Measurements from ENCODE around the gene FAM72D. TPM values are rescaled to one million over a fixed set of nuclear protein-coding genes. Genes with fewer than 3 reads are reported as not detected.
"Not testable (repeated sequence)": the region's sequence is repeated elsewhere in the genome, so short reads cannot be mapped to it uniquely, and the experiment has no call there.

The FAM72D gene
- total RNA-seq, 1 experiment from 2014 or later: 10.7 TPM

DNA sequence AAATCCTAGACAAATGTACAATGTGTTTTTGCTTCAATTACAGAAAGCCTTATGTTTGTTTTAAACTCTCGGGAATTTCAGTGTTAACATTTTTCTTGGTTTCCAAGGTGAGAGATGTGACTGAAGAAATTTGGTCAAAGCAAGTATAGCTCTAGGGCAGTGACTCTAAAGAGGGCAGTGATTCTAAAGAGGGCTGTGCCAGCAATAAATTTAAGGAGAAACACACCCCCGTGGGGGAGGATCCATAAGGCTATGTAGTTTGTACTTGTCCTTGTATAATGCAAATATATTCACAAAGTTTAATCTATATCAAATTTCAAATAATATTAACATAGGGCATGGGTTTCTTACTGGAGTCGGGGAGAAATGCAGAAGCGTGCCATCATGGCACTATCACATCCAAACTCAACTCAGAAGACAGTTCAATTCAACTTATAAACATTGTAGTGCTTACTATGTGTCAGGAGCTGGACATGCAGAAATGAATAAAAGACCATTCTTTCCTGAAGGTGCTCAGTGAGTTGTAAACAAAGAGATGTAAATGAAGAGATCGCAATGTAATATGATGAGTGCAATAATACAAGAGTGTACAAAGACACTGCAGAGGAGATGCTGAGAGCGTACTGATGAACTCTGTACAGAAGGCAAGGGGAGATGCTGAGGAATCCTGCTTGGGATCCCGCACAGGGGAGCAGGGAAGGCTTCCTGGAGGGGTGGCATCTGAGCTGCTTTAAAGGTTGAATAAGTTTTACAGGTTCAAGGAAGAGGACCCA is 13.1 kb upstream of the FAM72D start:
- H4K20me1 ChIP-seq (ENCODE audit: low read length); H3K4me1 ChIP-seq (ENCODE audit: insufficient read depth, low read length); H3K9me3 ChIP-seq (ENCODE audit: low read length); H3K9me2 ChIP-seq (replicated peaks; ENCODE audit: low read length); CTCF ChIA-PET; H2AFZ ChIP-seq (ENCODE audit: low read length); BruUV-seq (replicated peaks); H3K4me2 ChIP-seq (ENCODE audit: low read length); intact Hi-C loops (cut with micrococcal nuclease); ATAC-seq; DNase-seq; H3K36me3 ChIP-seq (ENCODE audit: low read depth, low read length); POLR2A ChIA-PET (ENCODE audit: unreplicated experiment); H3K79me2 ChIP-seq (ENCODE audit: low read length); H3K27me3 ChIP-seq (ENCODE audit: low read length); H3K9ac ChIP-seq (ENCODE audit: low read length); H3K27ac ChIP-seq (ENCODE audit: low read length); H3F3A ChIP-seq (ENCODE audit: low read length, unreplicated experiment); H3K4me3 ChIP-seq (ENCODE audit: low read length): not testable (repeated sequence)

GRCh38 chr1:145093517-145094149 is 2.1 kb upstream of the FAM72D start:
- H3K9ac ChIP-seq (ENCODE audit: low read length); H3K9me2 ChIP-seq (replicated peaks; ENCODE audit: low read length); H4K20me1 ChIP-seq (ENCODE audit: low read length); H3K27ac ChIP-seq (ENCODE audit: low read length); H3K4me1 ChIP-seq (ENCODE audit: insufficient read depth, low read length); H3K27me3 ChIP-seq (ENCODE audit: low read length); intact Hi-C loops (cut with micrococcal nuclease); POLR2A ChIA-PET (ENCODE audit: unreplicated experiment); H3K36me3 ChIP-seq (ENCODE audit: low read depth, low read length); ATAC-seq; H2AFZ ChIP-seq (ENCODE audit: low read length); BruUV-seq (replicated peaks); CTCF ChIA-PET; H3F3A ChIP-seq (ENCODE audit: low read length, unreplicated experiment); H3K79me2 ChIP-seq (ENCODE audit: low read length); H3K9me3 ChIP-seq (ENCODE audit: low read length): not testable (repeated sequence)
- DNase-seq: peak; percentile 10
- Histone ChIP-seq H3K4me2 (ENCODE audit: low read length) (peak overlapping the region; percentile 56), H3K4me3 (ENCODE audit: low read length) (peak overlapping the region; percentile 60)

DNA sequence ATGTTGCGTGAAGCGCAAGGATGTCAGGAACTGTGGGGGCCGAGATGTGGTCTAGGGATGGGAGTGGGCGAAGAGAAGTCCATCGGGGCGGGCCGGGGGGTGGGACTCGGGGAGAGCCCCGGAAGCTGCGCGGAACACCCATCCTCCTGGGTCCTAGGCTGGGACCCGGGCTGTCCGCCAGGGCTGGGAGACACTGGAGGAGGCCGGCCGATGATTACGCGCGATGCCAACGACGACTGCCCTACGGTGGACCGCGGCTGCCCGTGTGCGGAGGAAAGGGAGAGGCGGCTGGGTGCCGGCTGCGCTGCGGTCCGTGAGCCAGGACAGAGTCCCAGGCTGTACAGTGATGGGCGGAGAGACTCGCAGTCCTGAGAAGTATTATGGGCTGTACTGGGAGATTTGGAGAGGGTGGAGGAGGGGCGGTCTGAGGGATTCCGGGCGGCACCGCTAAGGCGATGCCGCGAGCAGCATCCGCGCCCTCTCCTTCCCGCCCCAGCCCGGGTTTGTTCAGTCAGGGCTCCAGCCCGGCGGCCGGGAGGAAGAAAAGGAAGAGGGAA is 1.0 kb upstream of the FAM72D start:
- H3F3A ChIP-seq (ENCODE audit: low read length, unreplicated experiment); H4K20me1 ChIP-seq (ENCODE audit: low read length); H2AFZ ChIP-seq (ENCODE audit: low read length); H3K9me2 ChIP-seq (replicated peaks; ENCODE audit: low read length); H3K27me3 ChIP-seq (ENCODE audit: low read length); H3K27ac ChIP-seq (ENCODE audit: low read length); H3K9me3 ChIP-seq (ENCODE audit: low read length); H3K36me3 ChIP-seq (ENCODE audit: low read depth, low read length); H3K4me1 ChIP-seq (ENCODE audit: insufficient read depth, low read length); H3K9ac ChIP-seq (ENCODE audit: low read length); DNase-seq; H3K4me2 ChIP-seq (ENCODE audit: low read length); H3K79me2 ChIP-seq (ENCODE audit: low read length); POLR2A ChIA-PET (ENCODE audit: unreplicated experiment); intact Hi-C loops (cut with micrococcal nuclease); CTCF ChIA-PET: not testable (repeated sequence)
- peak overlapping the region; percentile 50; the same call in 1 of the 2 replicates for H3K4me3 ChIP-seq (ENCODE audit: low read length)
- ATAC-seq: peak; percentile 36
- BruUV-seq (replicated peaks): TSS peak; percentile 62

DNA sequence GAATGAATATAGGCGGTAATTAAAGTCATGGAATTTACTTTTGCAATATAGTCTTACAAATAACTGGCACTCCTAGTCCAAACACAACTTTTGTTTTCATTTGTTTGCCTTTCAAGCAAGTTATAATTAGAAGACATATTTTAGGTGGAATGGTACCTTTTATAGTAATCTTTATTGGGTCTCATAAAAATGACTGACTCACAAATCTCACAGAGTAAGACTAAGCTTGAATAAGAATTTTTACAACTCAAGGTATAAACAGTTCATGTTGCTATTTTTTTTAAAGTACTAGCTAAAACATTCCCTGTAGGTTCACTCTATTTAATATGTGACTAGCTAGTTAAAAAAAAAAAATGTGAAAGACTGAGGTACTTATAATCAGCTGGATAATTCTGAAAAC is 6.0 kb downstream of the FAM72D start:
- H3K79me2 ChIP-seq (ENCODE audit: low read length); H3K4me1 ChIP-seq (ENCODE audit: insufficient read depth, low read length); BruUV-seq (replicated peaks); H3K27ac ChIP-seq (ENCODE audit: low read length); H3F3A ChIP-seq (ENCODE audit: low read length, unreplicated experiment); H3K4me3 ChIP-seq (ENCODE audit: low read length); H3K4me2 ChIP-seq (ENCODE audit: low read length); H2AFZ ChIP-seq (ENCODE audit: low read length); H3K9ac ChIP-seq (ENCODE audit: low read length); H3K27me3 ChIP-seq (ENCODE audit: low read length); DNase-seq; H3K9me2 ChIP-seq (replicated peaks; ENCODE audit: low read length); H3K36me3 ChIP-seq (ENCODE audit: low read depth, low read length); H3K9me3 ChIP-seq (ENCODE audit: low read length); H4K20me1 ChIP-seq (ENCODE audit: low read length); intact Hi-C loops (cut with micrococcal nuclease); POLR2A ChIA-PET (ENCODE audit: unreplicated experiment); CTCF ChIA-PET: not testable (repeated sequence)
- ATAC-seq: peak; percentile 92

DNA sequence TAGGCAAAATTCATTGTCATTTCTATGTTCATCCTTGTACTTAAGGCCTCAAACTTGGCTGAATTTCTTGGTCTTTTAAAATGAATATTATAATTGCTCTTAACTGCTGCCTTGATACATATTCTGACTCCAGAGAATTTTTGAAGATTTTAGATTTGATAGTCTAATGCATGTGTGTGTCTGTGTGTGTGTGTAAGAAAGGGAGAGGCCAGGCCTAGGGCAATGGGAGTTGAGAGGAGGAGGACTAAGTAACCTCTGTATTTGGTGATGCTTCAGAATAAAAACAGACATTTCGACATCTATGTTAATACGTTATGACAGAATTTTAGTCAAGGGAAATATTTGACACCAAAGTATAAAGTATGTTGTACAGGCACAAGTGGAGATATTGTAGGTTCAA is 7.5 kb downstream of the FAM72D start:
- DNase-seq; POLR2A ChIA-PET (ENCODE audit: unreplicated experiment); H3F3A ChIP-seq (ENCODE audit: low read length, unreplicated experiment); BruUV-seq (replicated peaks); intact Hi-C loops (cut with micrococcal nuclease); H3K4me3 ChIP-seq (ENCODE audit: low read length); H2AFZ ChIP-seq (ENCODE audit: low read length); H3K9me3 ChIP-seq (ENCODE audit: low read length); H3K27me3 ChIP-seq (ENCODE audit: low read length); H3K36me3 ChIP-seq (ENCODE audit: low read depth, low read length); ATAC-seq; H3K27ac ChIP-seq (ENCODE audit: low read length); CTCF ChIA-PET; H4K20me1 ChIP-seq (ENCODE audit: low read length); H3K79me2 ChIP-seq (ENCODE audit: low read length); H3K9ac ChIP-seq (ENCODE audit: low read length); H3K9me2 ChIP-seq (replicated peaks; ENCODE audit: low read length); H3K4me1 ChIP-seq (ENCODE audit: insufficient read depth, low read length); H3K4me2 ChIP-seq (ENCODE audit: low read length): not testable (repeated sequence)

- CTCF ChIA-PET; H3K9me2 ChIP-seq (replicated peaks; ENCODE audit: low read length); H3K4me3 ChIP-seq (ENCODE audit: low read length); H3K36me3 ChIP-seq (ENCODE audit: low read depth, low read length); H3K27me3 ChIP-seq (ENCODE audit: low read length); BruUV-seq (replicated peaks); H3K4me1 ChIP-seq (ENCODE audit: insufficient read depth, low read length); intact Hi-C loops (cut with micrococcal nuclease); POLR2A ChIA-PET (ENCODE audit: unreplicated experiment); H3K27ac ChIP-seq (ENCODE audit: low read length); H3K9ac ChIP-seq (ENCODE audit: low read length); H3K4me2 ChIP-seq (ENCODE audit: low read length); H3F3A ChIP-seq (ENCODE audit: low read length, unreplicated experiment); H3K9me3 ChIP-seq (ENCODE audit: low read length); H3K79me2 ChIP-seq (ENCODE audit: low read length); ATAC-seq; H2AFZ ChIP-seq (ENCODE audit: low read length); H4K20me1 ChIP-seq (ENCODE audit: low read length); DNase-seq: not testable (repeated sequence)
Observed at GRCh38 chr1:145111674-145112073, 15.9 kb downstream of the FAM72D start.
